Gastrocnemius medialis (tissue), 4 donors: ENCODE data around the gene CD200R1. TPM values are rescaled to one million over a fixed set of nuclear protein-coding genes. Genes with fewer than 3 reads are reported as not detected.

ENCODE experiments used
- ATAC-seq, 2 donors: fragments of 150-250 bp; one replicate each; pipeline ENCODE4 v1.9.1; 2016
- DNase-seq, 2 donors: peaks; one replicate each; pipeline ENCODE4 v3.0.0-alpha.2; 2019
- H3K27ac ChIP-seq, 4 donors: fragments of 200-600 bp; sonication (generic); 1 replicate in 1 of 4; 2 replicates in 3 of 4; pipeline ENCODE4 v1.5.1; 2016 to 2018; ENCODE audit warnings: mild to moderate bottlenecking in 2 of 4, moderate library complexity in 1 of 4
- H3K27me3 ChIP-seq, 3 donors: fragments of 200-600 bp; sonication (generic) in 2 of 3; 1 replicate in 1 of 3; 2 replicates in 2 of 3; pipeline versions ENCODE4 v1.5.1 to v1.6.0; 2016 to 2019; ENCODE audit warnings: mild to moderate bottlenecking in 1 of 3, moderate library complexity in 1 of 3
- H3K36me3 ChIP-seq, 2 donors: fragments of 200-600 bp; sonication (generic) in 1 of 2; one replicate each; pipeline ENCODE4 v1.5.1; 2017 to 2018
- H3K4me1 ChIP-seq, 2 donors: fragments of 200-600 bp; sonication (generic) in 1 of 2; one replicate each; pipeline ENCODE4 v1.5.1; 2016 to 2017; ENCODE audit warnings: mild to moderate bottlenecking in 2 of 2
- H3K4me3 ChIP-seq, 4 donors: fragments of 200-600 bp; sonication (generic) in 3 of 4; 1 replicate in 1 of 4; 2 replicates in 3 of 4; pipeline ENCODE4 v1.5.1; 2016 to 2019; ENCODE audit warnings: mild to moderate bottlenecking in 2 of 4
- H3K9me3 ChIP-seq, 3 donors: fragments of 200-600 bp; sonication (generic) in 2 of 3; 1 replicate in 1 of 3; 2 replicates in 2 of 3; pipeline ENCODE4 v1.5.1; 2016 to 2019
- POLR2A ChIP-seq, 2 donors: fragments of 450-650 bp; IDR thresholded peaks; one replicate each; pipeline ENCODE4 v1.6.1; 2017; ENCODE audit warnings: antibody characterized with exemption in 2 of 2, mild to moderate bottlenecking in 2 of 2, moderate library complexity in 2 of 2
- in situ Hi-C, 4 donors: fragments of 200-750 bp; cut with MboI; loops; one replicate each; pipeline versions ENCODE4 v1.15.0 to v1.8.0; 2017; ENCODE audit warnings: low sequenced_read_pairs in 4 of 4
- intact Hi-C: fragments of 100-400 bp; cut with DNase I; formaldehyde crosslinking; loops from one replicate; pipeline ENCODE4 v1.15.1; 2023; ENCODE audit warnings: low total_unique reads
- total RNA-seq, 4 donors: library from RNA; depleted of rRNA; stranded (reverse); fragments of >200 nt; gene quantifications; one replicate each; pipeline versions ENCODE4 v1.1.0 to v1.2.3, GENCODE V29; 2016
- TF ChIP-seq, protein P1 (sequence below), 5 experiments: fragments of 450-650 bp in 3 of 5; fragments of 200-600 bp in 2 of 5; sonication (generic) in 2 of 5; IDR thresholded peaks in 4 of 5; conservative IDR thresholded peaks in 1 of 5; 1 replicate in 4 of 5; 2 replicates in 1 of 5; pipeline ENCODE4 v1.5.1; 2016 to 2019; ENCODE audit warnings: antibody characterized with exemption in 5 of 5, mild to moderate bottlenecking in 3 of 5, moderate library complexity in 3 of 5

Gene CD200R1
- total RNA-seq, 4 donors from 2014 or later: 0.29 to 0.46 (median 0.40) TPM; not detected in 1

DNA sequence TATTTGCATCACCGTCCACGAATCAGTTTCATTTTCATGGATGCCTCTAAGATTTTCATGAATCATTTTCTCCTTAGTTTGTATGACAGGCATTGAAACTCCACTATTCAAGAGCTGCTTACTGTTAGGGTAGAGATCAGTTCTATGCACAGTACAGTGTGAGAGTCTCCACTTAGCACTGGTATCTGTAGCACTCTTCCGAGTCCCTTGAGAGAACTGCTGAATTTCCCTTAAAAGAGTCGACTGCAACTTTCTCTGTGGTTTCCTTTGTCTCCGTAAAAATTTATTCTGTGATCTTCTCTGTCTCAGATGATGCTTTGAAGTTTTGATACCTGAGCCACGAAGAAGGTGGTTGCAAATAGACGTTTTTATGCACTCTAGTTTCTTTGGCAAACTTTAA is 30.7 kb upstream of the CD200R1 start:
- H3K36me3 ChIP-seq: peaks cover 2 to 80% of the 10 kb centered on the region in 2 donors
- in situ Hi-C loops: loop anchor here in 1 of 4 donors (25.0 kb wide), 1 partner anchor 1057 kb away; the partner anchor contains the start of genes CCDC191 and QTRT2
- DNase-seq (no peak), ATAC-seq (no peak)
- H3K4me1 ChIP-seq: no peaks in the 10 kb centered on the region
- H3K27me3 ChIP-seq: no peaks in the 10 kb centered on the region
- H3K9me3 ChIP-seq: no peaks in the 10 kb centered on the region
- H3K27ac ChIP-seq: no peak overlapping the region
- TF ChIP-seq POLR2A (IDR thresholded peaks at IDR 0.05): no peak
- TF ChIP-seq, protein P1, sequence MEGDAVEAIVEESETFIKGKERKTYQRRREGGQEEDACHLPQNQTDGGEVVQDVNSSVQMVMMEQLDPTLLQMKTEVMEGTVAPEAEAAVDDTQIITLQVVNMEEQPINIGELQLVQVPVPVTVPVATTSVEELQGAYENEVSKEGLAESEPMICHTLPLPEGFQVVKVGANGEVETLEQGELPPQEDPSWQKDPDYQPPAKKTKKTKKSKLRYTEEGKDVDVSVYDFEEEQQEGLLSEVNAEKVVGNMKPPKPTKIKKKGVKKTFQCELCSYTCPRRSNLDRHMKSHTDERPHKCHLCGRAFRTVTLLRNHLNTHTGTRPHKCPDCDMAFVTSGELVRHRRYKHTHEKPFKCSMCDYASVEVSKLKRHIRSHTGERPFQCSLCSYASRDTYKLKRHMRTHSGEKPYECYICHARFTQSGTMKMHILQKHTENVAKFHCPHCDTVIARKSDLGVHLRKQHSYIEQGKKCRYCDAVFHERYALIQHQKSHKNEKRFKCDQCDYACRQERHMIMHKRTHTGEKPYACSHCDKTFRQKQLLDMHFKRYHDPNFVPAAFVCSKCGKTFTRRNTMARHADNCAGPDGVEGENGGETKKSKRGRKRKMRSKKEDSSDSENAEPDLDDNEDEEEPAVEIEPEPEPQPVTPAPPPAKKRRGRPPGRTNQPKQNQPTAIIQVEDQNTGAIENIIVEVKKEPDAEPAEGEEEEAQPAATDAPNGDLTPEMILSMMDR (IDR thresholded peaks at IDR 0.05 in 4 of 5, conservative IDR thresholded peaks at IDR 0.05 in 1 of 5): no peak
- H3K4me3 ChIP-seq: no peak overlapping the region
- intact Hi-C loops: no loop called here

DNA sequence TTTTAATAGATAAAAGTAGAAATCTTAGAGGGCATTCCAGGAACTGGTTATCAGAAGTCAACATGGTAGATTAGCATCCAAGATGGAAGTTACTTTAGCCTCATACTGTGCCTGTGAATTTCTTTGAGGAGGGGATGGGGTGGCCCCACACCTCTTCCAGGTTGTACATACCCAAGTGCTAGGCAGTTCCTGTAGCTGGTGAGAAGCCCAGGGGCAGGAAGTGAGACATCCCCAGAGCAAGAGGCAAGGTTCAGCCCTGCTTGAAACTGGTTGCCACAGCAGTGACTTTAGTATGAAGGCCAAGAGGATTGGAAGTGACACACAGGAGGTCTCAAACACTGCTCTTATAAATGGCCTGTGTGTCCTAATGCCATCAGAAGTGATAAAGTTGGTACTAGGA is 27.8 kb upstream of the CD200R1 start:
- DNase-seq (no peak), ATAC-seq (no peak)
- no peak overlapping the region for H3K4me3 ChIP-seq
- intact Hi-C loops: no loop called here
- H3K9me3 ChIP-seq: no peaks in the 10 kb centered on the region
- H3K36me3 ChIP-seq: peaks cover 4 to 86% of the 10 kb centered on the region in 2 donors
- H3K4me1 ChIP-seq: no peaks in the 10 kb centered on the region
- in situ Hi-C loops: loop anchor here in 1 of 4 donors (25.0 kb wide), 1 partner anchor 1060 kb away; the partner anchor contains the start of genes CCDC191 and QTRT2
- H3K27ac ChIP-seq: no peak overlapping the region
- TF ChIP-seq, protein P1 (IDR thresholded peaks at IDR 0.05 in 4 of 5, conservative IDR thresholded peaks at IDR 0.05 in 1 of 5): no peak
- no peak for TF ChIP-seq POLR2A (IDR thresholded peaks at IDR 0.05)
- no peaks in the 10 kb centered on the region for H3K27me3 ChIP-seq

DNA sequence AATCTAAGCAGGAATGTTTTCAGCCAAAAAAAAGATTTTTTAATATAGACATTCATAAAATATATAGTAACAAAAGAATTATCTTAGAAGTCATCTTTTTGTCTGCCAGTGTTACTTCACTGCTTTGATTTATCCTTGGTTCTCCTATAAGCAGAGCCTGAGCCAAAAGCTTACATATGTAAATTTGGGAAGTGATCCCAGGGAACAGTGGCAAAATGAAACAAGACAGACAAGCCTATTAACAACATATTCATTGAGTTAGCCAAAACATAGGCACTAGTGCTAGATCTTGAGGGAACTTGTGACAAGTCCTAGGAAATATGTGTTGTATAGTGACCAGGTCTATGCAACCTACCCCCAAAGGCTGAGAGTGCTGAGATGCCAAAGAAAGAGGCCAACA is 27.1 kb upstream of the CD200R1 start:
- Histone ChIP-seq H3K27me3 (no peaks in the 10 kb centered on the region), H3K9me3 (no peaks in the 10 kb centered on the region), H3K27ac (no peak overlapping the region), H3K36me3 (peaks cover 4 to 80% of the 10 kb centered on the region in 2 donors), H3K4me1 (no peaks in the 10 kb centered on the region), H3K4me3 (no peak overlapping the region)
- ATAC-seq (no peak), DNase-seq (no peak)
- intact Hi-C loops: no loop called here
- TF ChIP-seq POLR2A (IDR thresholded peaks at IDR 0.05): no peak
- TF ChIP-seq, protein P1 (IDR thresholded peaks at IDR 0.05 in 4 of 5, conservative IDR thresholded peaks at IDR 0.05 in 1 of 5): no peak
- in situ Hi-C loops: loop anchor here in 1 of 4 donors (25.0 kb wide), 1 partner anchor 1060 kb away; the partner anchor contains the start of genes CCDC191 and QTRT2

DNA sequence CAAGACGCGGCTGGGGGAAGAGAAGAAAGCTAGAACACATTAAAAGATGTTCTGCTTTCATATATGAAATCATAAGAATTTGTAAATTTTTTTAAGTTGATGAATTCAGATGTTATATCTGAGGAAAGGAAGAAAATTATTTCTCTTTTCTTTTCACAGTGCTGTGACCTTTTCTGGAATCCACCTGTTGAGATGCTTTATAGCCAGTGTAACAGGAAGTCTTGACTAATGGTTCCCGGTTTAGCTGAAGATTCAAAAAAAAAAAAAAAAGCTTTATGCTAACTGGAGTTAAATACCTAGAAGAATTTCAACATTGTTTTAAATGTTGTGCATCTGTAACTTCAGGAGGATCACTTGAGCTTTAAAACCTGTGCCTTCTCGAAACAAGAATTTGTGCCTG is 25.8 kb upstream of the CD200R1 start:
- no peak for TF ChIP-seq POLR2A (IDR thresholded peaks at IDR 0.05)
- Histone ChIP-seq H3K4me1 (no peaks in the 10 kb centered on the region), H3K27me3 (no peaks in the 10 kb centered on the region), H3K27ac (no peak overlapping the region), H3K9me3 (no peaks in the 10 kb centered on the region), H3K36me3 (peaks cover 4 to 66% of the 10 kb centered on the region in 2 donors), H3K4me3 (no peak overlapping the region)
- no peak for ATAC-seq
- DNase-seq: no peak
- in situ Hi-C loops (loop anchor here in 1 of 4 donors (25.0 kb wide), 1 partner anchor 1062 kb away; the partner anchor contains the start of genes CCDC191 and QTRT2), intact Hi-C loops (no loop called here)

DNA sequence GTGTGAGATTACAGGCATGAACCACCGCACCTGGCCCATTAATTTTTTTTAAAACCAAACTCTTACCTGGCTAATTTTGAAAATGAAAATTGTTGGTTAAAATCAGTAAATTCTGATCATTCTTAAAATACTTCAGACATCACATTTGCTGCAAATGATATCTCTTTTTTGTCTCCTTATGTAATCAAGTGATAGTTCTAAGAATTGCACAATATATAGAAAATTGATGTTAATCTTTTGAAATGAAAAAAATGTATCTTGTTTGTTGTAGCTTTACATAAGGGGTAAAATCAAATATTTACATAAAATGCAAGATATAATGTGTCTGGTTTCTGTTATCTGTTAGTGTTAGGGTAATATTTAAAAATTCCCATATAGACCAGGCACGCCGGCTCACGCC is 20.9 kb upstream of the CD200R1 start:
- Histone ChIP-seq H3K27me3 (no peaks in the 10 kb centered on the region), H3K27ac (no peak overlapping the region), H3K4me3 (no peak overlapping the region), H3K36me3 (peaks cover 2 to 26% of the 10 kb centered on the region in 2 donors), H3K9me3 (no peaks in the 10 kb centered on the region), H3K4me1 (peaks cover 17% of the 10 kb centered on the region in 2 donors)
- TF ChIP-seq, protein P1 (IDR thresholded peaks at IDR 0.05 in 4 of 5, conservative IDR thresholded peaks at IDR 0.05 in 1 of 5): no peak
- TF ChIP-seq POLR2A (IDR thresholded peaks at IDR 0.05): no peak
- ATAC-seq (no peak), DNase-seq (no peak)
- intact Hi-C loops (no loop called here), in situ Hi-C loops (no loop called here)
